Ishikawa (cell line): ENCODE results near the gene FTO.

Experiments
- CEBPB ChIP-seq: IDR thresholded peaks from 2 replicates; pipeline ENCODE4 v1.6.1; 2012
- CREB1 ChIP-seq: IDR thresholded peaks from 2 replicates; pipeline ENCODE4 v1.6.1; 2012; ENCODE audit warnings: low read depth
- EGR1 ChIP-seq: IDR thresholded peaks from 2 replicates; pipeline ENCODE4 v1.6.1; 2012
- EP300 ChIP-seq: IDR thresholded peaks from 2 replicates; pipeline ENCODE4 v1.6.1; 2012; ENCODE audit warnings: borderline replicate concordance
- FOXM1 ChIP-seq: IDR thresholded peaks from 2 replicates; pipeline ENCODE4 v1.6.1; 2012; ENCODE audit warnings: low read depth, borderline replicate concordance
- NFIC ChIP-seq: IDR thresholded peaks from 2 replicates; pipeline ENCODE4 v1.6.1; 2012
- RAD21 ChIP-seq: IDR thresholded peaks from 2 replicates; pipeline ENCODE4 v1.6.1; 2012; ENCODE audit warnings: low read depth
- TAF1 ChIP-seq: IDR thresholded peaks from 2 replicates; pipeline ENCODE4 v1.6.1; 2012; ENCODE audit warnings: low read depth, mild to moderate bottlenecking
- TCF12 ChIP-seq: IDR thresholded peaks from 2 replicates; pipeline ENCODE4 v1.6.1; 2012; ENCODE audit warnings: low read depth
- TEAD4 ChIP-seq: IDR thresholded peaks from 2 replicates; pipeline ENCODE4 v1.6.1; 2012
- YY1 ChIP-seq: IDR thresholded peaks from 2 replicates; pipeline ENCODE4 v1.6.1; 2012; ENCODE audit warnings: low read depth
- ZBTB7A ChIP-seq: IDR thresholded peaks from 2 replicates; pipeline ENCODE4 v1.6.1; 2012; ENCODE audit warnings: low read depth
- TF ChIP-seq, protein P1 (sequence below): IDR thresholded peaks from 2 replicates; pipeline ENCODE4 v1.6.1; 2012; ENCODE audit warnings: low read depth, mild to moderate bottlenecking
- TF ChIP-seq, protein P2 (sequence below): IDR thresholded peaks from 2 replicates; pipeline ENCODE4 v1.6.1; 2012
- TF ChIP-seq, protein P3 (sequence below): IDR thresholded peaks from 2 replicates; pipeline ENCODE4 v1.6.1; 2012

FTO gene

DNA sequence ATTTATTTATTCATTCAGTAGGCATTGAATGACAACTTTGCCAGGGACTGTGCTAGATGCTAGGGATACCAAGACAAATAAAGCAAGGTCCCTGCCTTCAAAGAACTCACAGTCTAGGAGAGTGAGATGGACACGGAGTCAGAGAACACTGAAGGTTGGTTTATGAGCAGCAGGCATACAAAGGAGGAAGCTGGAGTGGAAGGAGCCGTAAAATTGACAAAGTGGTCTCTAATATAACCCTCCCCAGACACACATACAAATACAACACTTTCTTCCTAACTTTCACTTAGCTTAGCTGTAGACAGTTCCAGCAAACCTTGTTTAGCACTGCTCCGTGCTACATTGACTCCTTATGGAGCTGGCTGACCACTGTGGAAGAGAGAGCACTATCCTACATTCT is 353.0 kb downstream of the FTO start:
- no peak for TF ChIP-seq EGR1

DNA sequence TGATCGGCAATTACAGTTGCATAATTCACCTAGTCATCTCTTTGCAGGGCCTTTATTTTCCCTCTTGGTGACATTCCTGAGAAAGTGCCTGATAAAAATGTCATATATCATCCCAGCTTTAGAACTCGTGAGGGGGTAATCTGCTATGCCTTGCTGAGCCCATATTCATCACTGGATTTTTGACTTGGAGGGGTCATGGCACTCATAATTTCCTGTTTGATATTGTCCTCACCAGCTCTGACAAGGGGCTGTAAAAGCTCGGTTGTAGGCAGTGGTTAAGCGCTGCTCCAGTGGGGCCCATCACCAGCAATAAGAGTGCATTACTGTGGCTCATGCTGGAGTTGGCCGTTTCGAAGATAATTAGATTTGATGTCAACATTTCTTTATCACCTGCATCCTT is 355.4 kb downstream of the FTO start:
- no peak for TF ChIP-seq CEBPB
- TF ChIP-seq, protein P1, sequence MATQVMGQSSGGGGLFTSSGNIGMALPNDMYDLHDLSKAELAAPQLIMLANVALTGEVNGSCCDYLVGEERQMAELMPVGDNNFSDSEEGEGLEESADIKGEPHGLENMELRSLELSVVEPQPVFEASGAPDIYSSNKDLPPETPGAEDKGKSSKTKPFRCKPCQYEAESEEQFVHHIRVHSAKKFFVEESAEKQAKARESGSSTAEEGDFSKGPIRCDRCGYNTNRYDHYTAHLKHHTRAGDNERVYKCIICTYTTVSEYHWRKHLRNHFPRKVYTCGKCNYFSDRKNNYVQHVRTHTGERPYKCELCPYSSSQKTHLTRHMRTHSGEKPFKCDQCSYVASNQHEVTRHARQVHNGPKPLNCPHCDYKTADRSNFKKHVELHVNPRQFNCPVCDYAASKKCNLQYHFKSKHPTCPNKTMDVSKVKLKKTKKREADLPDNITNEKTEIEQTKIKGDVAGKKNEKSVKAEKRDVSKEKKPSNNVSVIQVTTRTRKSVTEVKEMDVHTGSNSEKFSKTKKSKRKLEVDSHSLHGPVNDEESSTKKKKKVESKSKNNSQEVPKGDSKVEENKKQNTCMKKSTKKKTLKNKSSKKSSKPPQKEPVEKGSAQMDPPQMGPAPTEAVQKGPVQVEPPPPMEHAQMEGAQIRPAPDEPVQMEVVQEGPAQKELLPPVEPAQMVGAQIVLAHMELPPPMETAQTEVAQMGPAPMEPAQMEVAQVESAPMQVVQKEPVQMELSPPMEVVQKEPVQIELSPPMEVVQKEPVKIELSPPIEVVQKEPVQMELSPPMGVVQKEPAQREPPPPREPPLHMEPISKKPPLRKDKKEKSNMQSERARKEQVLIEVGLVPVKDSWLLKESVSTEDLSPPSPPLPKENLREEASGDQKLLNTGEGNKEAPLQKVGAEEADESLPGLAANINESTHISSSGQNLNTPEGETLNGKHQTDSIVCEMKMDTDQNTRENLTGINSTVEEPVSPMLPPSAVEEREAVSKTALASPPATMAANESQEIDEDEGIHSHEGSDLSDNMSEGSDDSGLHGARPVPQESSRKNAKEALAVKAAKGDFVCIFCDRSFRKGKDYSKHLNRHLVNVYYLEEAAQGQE, result no peak

DNA sequence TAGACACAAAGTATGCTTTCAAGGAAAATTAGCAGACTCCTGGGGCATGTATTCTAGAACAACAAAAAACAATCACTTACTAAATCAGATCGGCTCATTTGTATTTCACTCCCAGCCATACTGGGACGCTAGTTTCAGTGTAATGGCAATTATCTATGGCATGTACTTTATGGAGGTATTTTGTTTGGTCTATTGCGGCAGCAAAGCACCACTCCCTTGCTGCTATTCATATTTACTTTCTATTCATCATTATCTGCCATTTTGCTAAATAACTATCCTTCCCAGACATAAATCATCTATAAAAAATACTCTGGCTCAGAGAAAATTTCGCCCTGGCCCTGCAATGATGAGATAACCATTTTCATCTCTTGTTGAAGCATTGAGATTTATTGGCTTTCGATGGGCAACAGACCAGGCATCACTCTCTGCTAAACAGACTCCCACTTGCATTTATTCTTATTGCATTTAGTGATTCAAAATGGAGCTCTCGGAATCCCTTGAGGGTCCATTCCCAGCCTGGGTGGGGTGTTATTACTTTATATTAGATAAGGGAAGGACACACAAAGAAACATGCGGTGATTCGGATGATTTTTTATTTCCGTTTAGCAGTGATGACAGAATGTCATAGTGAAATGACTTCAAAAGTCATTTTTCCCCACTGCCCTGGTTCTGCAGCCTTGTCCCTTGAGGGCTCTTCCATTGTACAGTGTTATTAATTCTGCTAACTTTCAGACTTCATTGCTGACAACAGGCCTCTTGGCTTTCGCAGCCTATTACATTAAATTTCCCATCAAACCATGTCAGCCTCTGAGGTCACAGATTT is 356.9 kb downstream of the FTO start:
- TF ChIP-seq, protein P2, sequence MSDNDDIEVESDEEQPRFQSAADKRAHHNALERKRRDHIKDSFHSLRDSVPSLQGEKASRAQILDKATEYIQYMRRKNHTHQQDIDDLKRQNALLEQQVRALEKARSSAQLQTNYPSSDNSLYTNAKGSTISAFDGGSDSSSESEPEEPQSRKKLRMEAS, result no peak
- TF ChIP-seq EP300, result no peak
- no peak for TF ChIP-seq TAF1
- TF ChIP-seq, protein P3, sequence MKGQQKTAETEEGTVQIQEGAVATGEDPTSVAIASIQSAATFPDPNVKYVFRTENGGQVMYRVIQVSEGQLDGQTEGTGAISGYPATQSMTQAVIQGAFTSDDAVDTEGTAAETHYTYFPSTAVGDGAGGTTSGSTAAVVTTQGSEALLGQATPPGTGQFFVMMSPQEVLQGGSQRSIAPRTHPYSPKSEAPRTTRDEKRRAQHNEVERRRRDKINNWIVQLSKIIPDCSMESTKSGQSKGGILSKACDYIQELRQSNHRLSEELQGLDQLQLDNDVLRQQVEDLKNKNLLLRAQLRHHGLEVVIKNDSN, result no peak
- no peak for TF ChIP-seq FOXM1
- TF ChIP-seq CREB1, result no peak
- TF ChIP-seq CEBPB, result no peak
- TF ChIP-seq TCF12, result no peak
- TF ChIP-seq YY1, result no peak
- TF ChIP-seq NFIC, result no peak
- TF ChIP-seq TEAD4, result no peak
- TF ChIP-seq EGR1, result no peak

DNA sequence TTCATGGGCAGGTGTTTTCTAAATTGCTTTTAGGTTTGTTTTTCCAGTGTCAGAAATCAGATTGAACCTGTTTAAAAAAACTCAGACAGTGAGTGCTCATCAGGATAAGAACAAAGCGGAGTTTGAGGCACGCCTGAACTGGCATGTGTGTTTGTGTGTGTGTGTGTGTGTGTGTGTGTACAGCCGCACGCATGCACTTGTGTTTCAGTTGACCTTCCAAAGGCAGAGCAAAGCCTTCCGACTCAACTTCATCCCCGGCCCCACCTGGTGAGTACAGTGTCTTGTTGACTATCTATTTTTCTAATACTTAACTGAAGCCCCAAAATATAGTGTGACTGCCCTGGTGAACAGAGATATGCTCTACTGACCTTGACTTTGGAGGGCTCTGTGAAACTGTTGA is 357.5 kb downstream of the FTO start:
- TF ChIP-seq EGR1 (no peak), YY1 (no peak), TEAD4 (no peak), RAD21 (no peak), EP300 (no peak), TCF12 (no peak), ZBTB7A (no peak), NFIC (no peak), CEBPB (no peak), FOXM1 (no peak), TAF1 (no peak), CREB1 (no peak)
- TF ChIP-seq, protein P2, result no peak
- TF ChIP-seq, protein P3, result no peak
- TF ChIP-seq, protein P1, result no peak

DNA sequence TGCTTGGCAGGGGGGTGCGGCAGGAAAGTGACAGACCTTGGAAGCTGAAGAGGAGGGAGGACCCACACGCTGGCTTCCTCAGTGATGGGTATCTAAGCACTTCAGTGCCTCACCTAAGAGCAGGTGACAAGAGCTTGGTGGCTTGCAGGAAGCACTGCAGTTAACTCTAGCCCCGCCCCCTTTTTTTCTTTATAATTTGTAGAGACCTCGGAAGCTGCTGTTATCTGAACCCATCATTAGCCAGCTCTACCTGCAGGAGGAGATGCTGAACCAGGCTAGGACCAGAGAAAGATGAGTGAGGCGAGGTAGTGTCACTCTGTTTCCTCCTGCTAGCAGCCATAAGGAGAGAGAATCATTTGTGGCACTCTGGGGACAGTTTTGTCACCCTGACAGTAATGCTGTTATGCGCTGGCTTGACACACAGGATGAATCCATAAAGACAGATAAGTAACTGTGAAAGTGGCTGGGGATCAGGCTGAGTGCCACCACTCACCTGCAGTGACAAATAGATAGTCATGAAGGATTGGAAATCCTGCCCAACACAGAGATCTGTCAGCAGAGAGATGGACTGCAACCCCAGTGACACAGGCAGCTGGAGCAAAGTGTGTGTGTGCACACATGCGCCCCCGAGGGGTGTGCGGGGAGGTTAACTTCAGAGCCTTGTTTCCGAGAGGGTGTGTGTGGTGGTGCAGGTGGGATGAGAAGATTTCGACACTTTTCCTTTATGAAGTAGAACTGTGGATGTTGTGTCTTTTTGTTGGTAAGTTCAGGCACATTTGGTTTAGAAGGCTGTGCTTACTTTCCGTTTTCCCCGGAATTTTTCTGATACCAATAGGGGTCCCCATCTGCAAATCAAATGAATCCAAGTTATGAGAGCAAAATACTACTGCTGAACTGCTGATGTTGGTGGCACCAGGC is 358.7 kb downstream of the FTO start:
- TF ChIP-seq CEBPB, result no peak
- TF ChIP-seq NFIC, result no peak

DNA sequence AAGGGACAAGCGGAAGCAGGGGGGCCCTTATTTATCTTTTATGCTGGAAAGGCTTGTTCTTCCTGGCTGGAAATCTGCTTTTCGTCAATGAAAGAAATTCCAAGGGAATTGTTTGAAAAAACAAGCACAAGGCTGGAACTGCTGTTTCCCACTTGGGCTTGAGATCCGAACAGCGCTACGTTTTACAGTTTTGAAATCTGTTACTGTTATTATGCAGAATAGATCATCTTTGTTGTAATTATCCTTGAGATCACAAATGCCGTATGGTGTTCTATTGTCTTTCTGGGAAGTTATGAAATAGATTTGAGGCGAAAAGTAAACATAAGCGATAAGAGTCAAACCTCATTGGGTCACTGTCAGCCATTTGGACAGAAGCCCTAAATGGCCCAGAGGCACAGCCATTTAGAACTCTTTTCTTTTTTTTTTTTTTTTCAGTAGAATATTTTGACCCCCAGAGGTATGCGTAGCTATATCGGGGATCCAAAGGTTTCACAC is 359.4 kb downstream of the FTO start:
- no peak for TF ChIP-seq TEAD4
- no peak for TF ChIP-seq RAD21
- no peak for TF ChIP-seq YY1
- TF ChIP-seq TAF1, result no peak
- no peak for TF ChIP-seq EP300
- TF ChIP-seq EGR1, result no peak
- TF ChIP-seq NFIC, result no peak
- TF ChIP-seq FOXM1, result no peak
- no peak for TF ChIP-seq TCF12
- no peak for TF ChIP-seq CREB1
- no peak for TF ChIP-seq ZBTB7A
